Measurements from ENCODE around the gene EXTL1.

- TF ChIP-seq CTCF (conservative IDR thresholded peaks at IDR 0.05), result no peak
- TF ChIP-seq ZFX (IDR thresholded peaks at IDR 0.05), result no peak
Measured at GRCh38 chr1:26036756-26037281, 15.2 kb downstream of the EXTL1 start.
